Mesenchymal stem cell (in vitro differentiated cells and primary cell): Measurements from ENCODE around the gene NFIB.
A peak's percentile ranks its signal among the peaks of the same experiment; 100 is the strongest.

Experiments used
- DNase-seq: peaks from one replicate; pipeline ENCODE4 v3.0.0-alpha.2; 2013
- H2AFZ ChIP-seq: one replicate; pipeline ENCODE4 v1.6.1; 2013; ENCODE audit warnings: low read depth, mild to moderate bottlenecking, control low read depth, inconsistent platforms, low read length, moderate library complexity
- H2AK5ac ChIP-seq: 2 replicates; pipeline ENCODE4 v1.6.1; 2013; ENCODE audit warnings: low read length, moderate library complexity, mild to moderate bottlenecking, inconsistent platforms; ENCODE audit not compliant: severe bottlenecking
- H2BK120ac ChIP-seq: one replicate; pipeline ENCODE4 v1.6.1; 2013; ENCODE audit warnings: low read depth, mild to moderate bottlenecking, inconsistent platforms, low read length, moderate library complexity
- H2BK12ac ChIP-seq, 2 experiments: one replicate each; pipeline ENCODE4 v1.6.1; 2013; ENCODE audit warnings: inconsistent platforms in 2 of 2, low read length in 2 of 2, mild to moderate bottlenecking in 2 of 2, moderate library complexity in 2 of 2, control low read depth in 1 of 2
- H2BK15ac ChIP-seq: one replicate; pipeline ENCODE4 v1.6.1; 2013; ENCODE audit warnings: mild to moderate bottlenecking, low read depth, inconsistent platforms; ENCODE audit not compliant: poor library complexity, severe bottlenecking
- H2BK5ac ChIP-seq: 2 replicates; pipeline ENCODE4 v1.6.1; 2013; ENCODE audit warnings: low read depth, mild to moderate bottlenecking, low read length, control low read depth, inconsistent platforms; ENCODE audit not compliant: poor library complexity, severe bottlenecking
- H3K14ac ChIP-seq, 2 experiments: one replicate each; pipeline ENCODE4 v1.6.1; 2013; ENCODE audit warnings: inconsistent platforms in 2 of 2, low read length in 2 of 2, control low read depth in 1 of 2, mild to moderate bottlenecking in 1 of 2, moderate library complexity in 1 of 2
- H3K18ac ChIP-seq, 2 experiments: one replicate each; pipeline ENCODE4 v1.6.1; 2013; ENCODE audit warnings: inconsistent platforms in 2 of 2, low read length in 2 of 2, control low read depth in 1 of 2, low read depth in 1 of 2, mild to moderate bottlenecking in 1 of 2
- H3K23ac ChIP-seq, 2 experiments: one replicate each; pipeline ENCODE4 v1.6.1; 2013; ENCODE audit warnings: inconsistent platforms in 2 of 2, low read length in 2 of 2, mild to moderate bottlenecking in 2 of 2, moderate library complexity in 2 of 2, control low read depth in 1 of 2
- H3K27ac ChIP-seq: 2 replicates; pipeline ENCODE4 v1.5.1; 2013; ENCODE audit warnings: mild to moderate bottlenecking, moderate library complexity, low read length, control low read depth, inconsistent platforms; ENCODE audit not compliant: poor library complexity, severe bottlenecking
- H3K27me3 ChIP-seq, 2 experiments: 2 replicates each; pipeline versions ENCODE4 v1.6.1 to v1.7.0; 2013; ENCODE audit warnings: low read length in 2 of 2, mild to moderate bottlenecking in 2 of 2, moderate library complexity in 2 of 2, control low read depth in 1 of 2, inconsistent platforms in 1 of 2; ENCODE audit not compliant: control insufficient read depth in 1 of 2, insufficient read depth in 1 of 2
- H3K36me3 ChIP-seq, 2 experiments: 2 replicates each; pipeline versions ENCODE4 v1.6.1 to v1.7.0; 2013; ENCODE audit warnings: low read length in 2 of 2, control low read depth in 1 of 2, inconsistent platforms in 1 of 2, low read depth in 1 of 2, mild to moderate bottlenecking in 1 of 2; ENCODE audit not compliant: insufficient read depth in 2 of 2, control insufficient read depth in 1 of 2
- H3K4ac ChIP-seq, 2 experiments: one replicate each; pipeline ENCODE4 v1.6.1; 2013; ENCODE audit warnings: inconsistent platforms in 2 of 2, low read length in 2 of 2, mild to moderate bottlenecking in 2 of 2, moderate library complexity in 2 of 2, control low read depth in 1 of 2, low read depth in 1 of 2
- H3K4me1 ChIP-seq: 2 replicates; pipeline ENCODE4 v1.6.1; 2013; ENCODE audit warnings: low read depth, low read length, control low read depth; ENCODE audit not compliant: control insufficient read depth, insufficient read depth
- H3K4me2 ChIP-seq: 2 replicates; pipeline ENCODE4 v1.6.1; 2013; ENCODE audit warnings: low read length, mild to moderate bottlenecking, inconsistent platforms; ENCODE audit not compliant: poor library complexity, severe bottlenecking
- H3K4me3 ChIP-seq, 2 experiments: 2 replicates each; pipeline versions ENCODE4 v1.5.1 to v1.7.0; 2013; ENCODE audit warnings: low read length in 2 of 2, mild to moderate bottlenecking in 2 of 2, control low read depth in 1 of 2, low read depth in 1 of 2; ENCODE audit not compliant: insufficient read depth in 1 of 2
- H3K79me1 ChIP-seq: replicated peaks from 2 replicates; pipeline ENCODE4 v1.6.1; 2013; ENCODE audit warnings: mild to moderate bottlenecking, control low read depth, low read length, inconsistent platforms; ENCODE audit not compliant: poor library complexity, severe bottlenecking
- H3K9ac ChIP-seq: 2 replicates; pipeline ENCODE4 v1.7.0; 2013; ENCODE audit warnings: mild to moderate bottlenecking, low read length, moderate library complexity
- H3K9me3 ChIP-seq: 2 replicates; pipeline ENCODE4 v1.7.0; 2013; ENCODE audit warnings: mild to moderate bottlenecking, low read length; ENCODE audit not compliant: control insufficient read depth
- H4K8ac ChIP-seq: one replicate; pipeline ENCODE4 v1.6.1; 2013; ENCODE audit warnings: inconsistent platforms, mild to moderate bottlenecking, low read length, moderate library complexity
- H4K91ac ChIP-seq: one replicate; pipeline ENCODE4 v1.6.1; 2013; ENCODE audit warnings: mild to moderate bottlenecking, low read length, inconsistent platforms
- WGBS: methylation state at CpG from one replicate; pipeline ENCODE4 v1.1.7; 2013; ENCODE audit warnings: mixed read lengths; 5-methylcytosine and 5-hydroxymethylcytosine counted together

The NFIB gene

GRCh38 chr9:14263707-14264483, 50.0 kb downstream of the NFIB start:
- H3K14ac ChIP-seq, result no peak overlapping the region
- no peak overlapping the region for H3K27ac ChIP-seq
- H2AK5ac ChIP-seq, result no peak overlapping the region
- no peak overlapping the region for H2BK15ac ChIP-seq
- H3K4me3 ChIP-seq, result no peak overlapping the region
- H3K18ac ChIP-seq, result no peak overlapping the region
- WGBS, result 98% methylated on average over 6 of the region's 7 CpGs
- H3K4ac ChIP-seq, result no peak overlapping the region
- H3K9ac ChIP-seq, result peak overlapping the region; percentile 42
- H4K91ac ChIP-seq, result no peak overlapping the region
- peaks cover 9% of the 10 kb centered on the region for H3K79me1 ChIP-seq
- no peaks in the 10 kb centered on the region for H3K9me3 ChIP-seq
- H2BK12ac ChIP-seq, result no peak overlapping the region
- no peak overlapping the region for H2BK120ac ChIP-seq
- H4K8ac ChIP-seq, result no peak overlapping the region
- H3K23ac ChIP-seq, result no peak overlapping the region
- no peak overlapping the region for H2AFZ ChIP-seq
- DNase-seq, result no peak
- no peaks in the 10 kb centered on the region for H3K27me3 ChIP-seq
- no peaks in the 10 kb centered on the region for H3K4me1 ChIP-seq
- no peak overlapping the region for H2BK5ac ChIP-seq
- H3K36me3 ChIP-seq, result no peaks in the 10 kb centered on the region
- H3K4me2 ChIP-seq, result no peak overlapping the region

- H4K8ac ChIP-seq, result no peak overlapping the region
- H3K4me1 ChIP-seq, result no peaks in the 10 kb centered on the region
- peaks cover 11% of the 10 kb centered on the region for H3K79me1 ChIP-seq
- no peak overlapping the region for H3K23ac ChIP-seq
- no peak overlapping the region for H3K9ac ChIP-seq
- H3K4ac ChIP-seq, result no peak overlapping the region
- no peak overlapping the region for H2BK15ac ChIP-seq
- no peaks in the 10 kb centered on the region for H3K9me3 ChIP-seq
- no peaks in the 10 kb centered on the region for H3K36me3 ChIP-seq
- WGBS, result 100% methylated on average over 1 of the region's 2 CpGs
- no peak overlapping the region for H3K14ac ChIP-seq
- no peak overlapping the region for H4K91ac ChIP-seq
- no peak overlapping the region for H2BK12ac ChIP-seq
- H2AK5ac ChIP-seq, result no peak overlapping the region
- no peak overlapping the region for H2BK5ac ChIP-seq
- no peak overlapping the region for H3K4me3 ChIP-seq
- H3K27ac ChIP-seq, result no peak overlapping the region
- H3K4me2 ChIP-seq, result no peak overlapping the region
- H2BK120ac ChIP-seq, result no peak overlapping the region
- H3K18ac ChIP-seq, result no peak overlapping the region
- no peak overlapping the region for H2AFZ ChIP-seq
- no peak for DNase-seq
- no peaks in the 10 kb centered on the region for H3K27me3 ChIP-seq
Observed at GRCh38 chr9:14262827-14263226, 51.1 kb downstream of the NFIB start.

GRCh38 chr9:14261616-14262015, 52.3 kb downstream of the NFIB start:
- Histone ChIP-seq H3K18ac (no peak overlapping the region), H3K14ac (no peak overlapping the region), H2BK120ac (no peak overlapping the region), H3K4ac (no peak overlapping the region), H3K79me1 (peaks cover 17% of the 10 kb centered on the region), H2BK15ac (no peak overlapping the region), H3K4me1 (no peaks in the 10 kb centered on the region), H3K4me2 (no peak overlapping the region), H2AK5ac (no peak overlapping the region), H2AFZ (no peak overlapping the region), H3K23ac (no peak overlapping the region), H3K27ac (no peak overlapping the region), H3K4me3 (no peak overlapping the region), H4K91ac (no peak overlapping the region), H3K9me3 (no peaks in the 10 kb centered on the region), H2BK12ac (no peak overlapping the region), H3K36me3 (no peaks in the 10 kb centered on the region), H2BK5ac (no peak overlapping the region), H3K9ac (no peak overlapping the region), H4K8ac (no peak overlapping the region), H3K27me3 (no peaks in the 10 kb centered on the region)
- DNase-seq, result no peak
- 67% methylated on average over 2 of the region's 2 CpGs for WGBS

- no peak overlapping the region for H2AFZ ChIP-seq
- H2BK120ac ChIP-seq, result no peak overlapping the region
- H3K36me3 ChIP-seq, result no peaks in the 10 kb centered on the region
- no peaks in the 10 kb centered on the region for H3K27me3 ChIP-seq
- peaks cover 21% of the 10 kb centered on the region for H3K79me1 ChIP-seq
- H3K4ac ChIP-seq, result no peak overlapping the region
- H3K14ac ChIP-seq, result no peak overlapping the region
- no peak overlapping the region for H2BK12ac ChIP-seq
- no peak overlapping the region for H3K18ac ChIP-seq
- H2BK5ac ChIP-seq, result no peak overlapping the region
- no peak overlapping the region for H4K91ac ChIP-seq
- H4K8ac ChIP-seq, result no peak overlapping the region
- no peak overlapping the region for H2BK15ac ChIP-seq
- no peaks in the 10 kb centered on the region for H3K9me3 ChIP-seq
- WGBS, result 96% methylated on average over 4 of the region's 4 CpGs
- no peak overlapping the region for H3K27ac ChIP-seq
- H3K4me2 ChIP-seq, result no peak overlapping the region
- no peak for DNase-seq
- H2AK5ac ChIP-seq, result no peak overlapping the region
- H3K23ac ChIP-seq, result no peak overlapping the region
- H3K4me3 ChIP-seq, result no peak overlapping the region
- no peak overlapping the region for H3K9ac ChIP-seq
- no peaks in the 10 kb centered on the region for H3K4me1 ChIP-seq
Observed at GRCh38 chr9:14260101-14260500, 53.8 kb downstream of the NFIB start.
